GM12878 (cell line): ENCODE results near the gene ATP6V0D1.

Source experiments
- CEBPB ChIP-seq, 2 experiments: fragments of 150-350 bp in 1 of 2; IDR thresholded peaks; 2 replicates each; pipeline ENCODE4 v1.6.1; 2012 to 2014; ENCODE audit warnings: low read depth in 2 of 2, low read length in 2 of 2, borderline replicate concordance in 1 of 2, inconsistent platforms in 1 of 2
- CREB1 ChIP-seq: IDR thresholded peaks from 2 replicates; pipeline ENCODE4 v1.6.1; 2012; ENCODE audit warnings: low read depth, mild to moderate bottlenecking, inconsistent platforms
- EP300 ChIP-seq, 2 experiments: fragments of 150-350 bp in 1 of 2; IDR thresholded peaks; 2 replicates each; pipeline ENCODE4 v1.6.1; 2011 to 2012; ENCODE audit warnings: low read depth in 2 of 2, low read length in 2 of 2, borderline replicate concordance in 1 of 2, improper control_type of control experiment in 1 of 2, inconsistent platforms in 1 of 2; ENCODE audit not compliant: control insufficient read depth in 1 of 2
- MXI1 ChIP-seq: fragments of 150-350 bp; IDR thresholded peaks from 2 replicates; pipeline ENCODE4 v1.6.1; 2011; ENCODE audit warnings: low read depth, mild to moderate bottlenecking, inconsistent platforms, low read length, improper control_type of control experiment
- POLR2A ChIP-seq: IDR thresholded peaks from 2 replicates; pipeline ENCODE4 v1.6.1; 2011; ENCODE audit warnings: low read depth, mild to moderate bottlenecking, low read length
- RAD51 ChIP-seq: fragments of 450-650 bp; IDR thresholded peaks from 2 replicates; pipeline ENCODE4 v1.6.1; 2016; ENCODE audit warnings: moderate library complexity, mild to moderate bottlenecking, inconsistent platforms
- STAT1 ChIP-seq: fragments of 450-650 bp; conservative IDR thresholded peaks from 2 replicates; pipeline ENCODE4 v1.6.1; 2014; ENCODE audit warnings: antibody characterized with exemption, mild to moderate bottlenecking
- TAF1 ChIP-seq: IDR thresholded peaks from 2 replicates; pipeline ENCODE4 v1.6.1; 2011; ENCODE audit warnings: mild to moderate bottlenecking, low read depth, low read length, borderline replicate concordance
- TARDBP ChIP-seq: IDR thresholded peaks from 2 replicates; pipeline ENCODE4 v1.6.1; 2016; ENCODE audit warnings: borderline replicate concordance
- TF ChIP-seq, protein P1 (sequence below): IDR thresholded peaks from 2 replicates; pipeline ENCODE4 v1.6.1; 2012; ENCODE audit warnings: low read depth, low read length, improper control_type of control experiment
- TF ChIP-seq, protein P2 (sequence below), 3 experiments: IDR thresholded peaks in 2 of 3; conservative IDR thresholded peaks in 1 of 3; 2 replicates each; pipeline ENCODE4 v1.5.1; 2011; ENCODE audit warnings: low read depth in 3 of 3, low read length in 3 of 3, mild to moderate bottlenecking in 3 of 3, control low read depth in 2 of 3, moderate library complexity in 2 of 3, inconsistent platforms in 1 of 3, mixed read lengths in 1 of 3; ENCODE audit not compliant: control insufficient read depth in 2 of 3, insufficient read depth in 1 of 3; ENCODE audit errors: extremely low read depth in 1 of 3
- TF ChIP-seq, protein P3 (sequence below): fragments of 450-650 bp; formaldehyde crosslinking; IDR thresholded peaks from 2 replicates; pipeline ENCODE4 v1.5.0; 2022; ENCODE audit warnings: mild to moderate bottlenecking, missing genetic modification characterization

DNA sequence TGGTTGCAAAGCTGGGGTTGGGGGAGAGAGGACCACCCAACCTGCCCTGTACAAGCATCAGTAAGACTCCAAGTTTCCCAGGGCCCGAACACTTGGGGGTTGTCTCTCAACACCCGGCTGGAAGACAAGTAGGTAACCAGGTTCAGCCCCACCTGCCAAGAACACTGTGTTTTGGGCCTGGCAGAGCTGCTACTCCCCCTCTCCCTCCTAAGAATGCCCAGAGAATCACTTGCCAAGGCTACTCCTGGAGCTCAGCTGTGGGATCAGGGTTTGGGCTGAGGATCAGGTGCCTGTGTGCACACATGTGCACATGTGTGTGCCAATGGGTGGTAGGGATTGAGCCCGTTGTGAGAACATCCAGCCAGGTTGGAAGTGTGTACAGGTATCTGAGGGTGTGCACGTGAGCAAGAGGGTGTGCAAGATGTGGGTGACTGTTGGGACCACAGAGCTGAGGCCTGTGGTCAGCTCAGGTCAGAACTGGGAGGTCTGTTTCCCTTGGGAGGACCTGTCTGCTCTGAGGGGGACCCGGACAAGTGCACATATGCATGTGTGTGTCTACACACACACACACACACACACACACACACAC lies 47.7 kb downstream of the ATP6V0D1 start:
- TF ChIP-seq CREB1 (no peak), EP300 (IDR thresholded peaks at IDR 0.05; ENCODE audit: borderline replicate concordance in 1 of 2, control insufficient read depth in 1 of 2, low read depth in 2 of 2, low read length in 2 of 2) (no peak), TAF1 (no peak), CEBPB (IDR thresholded peaks at IDR 0.05; ENCODE audit: borderline replicate concordance in 1 of 2, low read depth in 2 of 2, low read length in 2 of 2) (no peak), RAD51 (no peak), TARDBP (no peak), POLR2A (no peak), MXI1 (no peak), STAT1 (no peak)
- TF ChIP-seq, protein P1, sequence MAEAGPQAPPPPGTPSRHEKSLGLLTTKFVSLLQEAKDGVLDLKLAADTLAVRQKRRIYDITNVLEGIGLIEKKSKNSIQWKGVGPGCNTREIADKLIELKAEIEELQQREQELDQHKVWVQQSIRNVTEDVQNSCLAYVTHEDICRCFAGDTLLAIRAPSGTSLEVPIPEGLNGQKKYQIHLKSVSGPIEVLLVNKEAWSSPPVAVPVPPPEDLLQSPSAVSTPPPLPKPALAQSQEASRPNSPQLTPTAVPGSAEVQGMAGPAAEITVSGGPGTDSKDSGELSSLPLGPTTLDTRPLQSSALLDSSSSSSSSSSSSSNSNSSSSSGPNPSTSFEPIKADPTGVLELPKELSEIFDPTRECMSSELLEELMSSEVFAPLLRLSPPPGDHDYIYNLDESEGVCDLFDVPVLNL, result no peak
- TF ChIP-seq, protein P2, sequence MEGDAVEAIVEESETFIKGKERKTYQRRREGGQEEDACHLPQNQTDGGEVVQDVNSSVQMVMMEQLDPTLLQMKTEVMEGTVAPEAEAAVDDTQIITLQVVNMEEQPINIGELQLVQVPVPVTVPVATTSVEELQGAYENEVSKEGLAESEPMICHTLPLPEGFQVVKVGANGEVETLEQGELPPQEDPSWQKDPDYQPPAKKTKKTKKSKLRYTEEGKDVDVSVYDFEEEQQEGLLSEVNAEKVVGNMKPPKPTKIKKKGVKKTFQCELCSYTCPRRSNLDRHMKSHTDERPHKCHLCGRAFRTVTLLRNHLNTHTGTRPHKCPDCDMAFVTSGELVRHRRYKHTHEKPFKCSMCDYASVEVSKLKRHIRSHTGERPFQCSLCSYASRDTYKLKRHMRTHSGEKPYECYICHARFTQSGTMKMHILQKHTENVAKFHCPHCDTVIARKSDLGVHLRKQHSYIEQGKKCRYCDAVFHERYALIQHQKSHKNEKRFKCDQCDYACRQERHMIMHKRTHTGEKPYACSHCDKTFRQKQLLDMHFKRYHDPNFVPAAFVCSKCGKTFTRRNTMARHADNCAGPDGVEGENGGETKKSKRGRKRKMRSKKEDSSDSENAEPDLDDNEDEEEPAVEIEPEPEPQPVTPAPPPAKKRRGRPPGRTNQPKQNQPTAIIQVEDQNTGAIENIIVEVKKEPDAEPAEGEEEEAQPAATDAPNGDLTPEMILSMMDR (IDR thresholded peaks at IDR 0.05 in 2 of 3, conservative IDR thresholded peaks at IDR 0.05 in 1 of 3; ENCODE audit: control insufficient read depth in 2 of 3, extremely low read depth in 1 of 3, insufficient read depth in 1 of 3, low read depth in 3 of 3, low read length in 3 of 3), result no peak
- TF ChIP-seq, protein P3, sequence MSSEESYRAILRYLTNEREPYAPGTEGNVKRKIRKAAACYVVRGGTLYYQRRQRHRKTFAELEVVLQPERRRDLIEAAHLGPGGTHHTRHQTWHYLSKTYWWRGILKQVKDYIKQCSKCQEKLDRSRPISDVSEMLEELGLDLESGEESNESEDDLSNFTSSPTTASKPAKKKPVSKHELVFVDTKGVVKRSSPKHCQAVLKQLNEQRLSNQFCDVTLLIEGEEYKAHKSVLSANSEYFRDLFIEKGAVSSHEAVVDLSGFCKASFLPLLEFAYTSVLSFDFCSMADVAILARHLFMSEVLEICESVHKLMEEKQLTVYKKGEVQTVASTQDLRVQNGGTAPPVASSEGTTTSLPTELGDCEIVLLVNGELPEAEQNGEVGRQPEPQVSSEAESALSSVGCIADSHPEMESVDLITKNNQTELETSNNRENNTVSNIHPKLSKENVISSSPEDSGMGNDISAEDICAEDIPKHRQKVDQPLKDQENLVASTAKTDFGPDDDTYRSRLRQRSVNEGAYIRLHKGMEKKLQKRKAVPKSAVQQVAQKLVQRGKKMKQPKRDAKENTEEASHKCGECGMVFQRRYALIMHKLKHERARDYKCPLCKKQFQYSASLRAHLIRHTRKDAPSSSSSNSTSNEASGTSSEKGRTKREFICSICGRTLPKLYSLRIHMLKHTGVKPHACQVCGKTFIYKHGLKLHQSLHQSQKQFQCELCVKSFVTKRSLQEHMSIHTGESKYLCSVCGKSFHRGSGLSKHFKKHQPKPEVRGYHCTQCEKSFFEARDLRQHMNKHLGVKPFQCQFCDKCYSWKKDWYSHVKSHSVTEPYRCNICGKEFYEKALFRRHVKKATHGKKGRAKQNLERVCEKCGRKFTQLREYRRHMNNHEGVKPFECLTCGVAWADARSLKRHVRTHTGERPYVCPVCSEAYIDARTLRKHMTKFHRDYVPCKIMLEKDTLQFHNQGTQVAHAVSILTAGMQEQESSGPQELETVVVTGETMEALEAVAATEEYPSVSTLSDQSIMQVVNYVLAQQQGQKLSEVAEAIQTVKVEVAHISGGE (CRISPR knock-in tag), result no peak
